K562 (cell line): ENCODE results near the gene TOMM22. TPM values are rescaled to one million over a fixed set of nuclear protein-coding genes. Genes with fewer than 3 reads are reported as not detected.

Experiments used
- ATAC-seq: fragments of 200-7000 bp; cut with Tn5 transposase; 3 replicates; pipeline ENCODE4 v1.9.1; 2020; ENCODE audit warnings: moderate library complexity
- BruUV-seq: library from RNA; stranded (reverse); fragments of 400-500 nt; replicated peaks from 2 replicates; lab custom pipeline; 2021; lab: Mats Ljungman, UMichigan
- CTCF ChIA-PET: fragments of 300-600 bp; formaldehyde crosslinking; extraction: SDS; loops from one replicate; lab custom pipeline; 2021; ENCODE audit warnings: low intra/inter-chr PET ratio; lab: Yijun Ruan, JAX
- POLR2A ChIA-PET: fragments of 300-600, 350-650 bp; sonication (Branson Sonifier 250); formaldehyde crosslinking; extraction: SDS; loops from one replicate; lab custom pipeline; 2021; ENCODE audit warnings: antibody characterized with exemption, inconsistent platforms; lab: Yijun Ruan, JAX
- DNase-seq, 4 experiments: peaks; one replicate each; pipeline versions ENCODE4 v3.0.0 to v3.0.0-alpha.2; 2011 to 2018; ENCODE audit warnings: low spot score in 3 of 4, mixed read lengths in 3 of 4; ENCODE audit errors: extremely low read depth in 1 of 4
- FAIRE-seq: peaks from 2 replicates; lab custom pipeline; 2011; peaks lifted over from hg19 to GRCh38; lab: Jason Lieb, UNC
- H2AFZ ChIP-seq: 2 replicates; pipeline ENCODE4 v1.6.0; 2011; ENCODE audit warnings: low read depth, low read length, control low read depth, inconsistent platforms
- H3K27ac ChIP-seq: fragments of 200-600 bp; 3 replicates; pipeline ENCODE4 v1.8.0; 2011; ENCODE audit warnings: low read depth, mild to moderate bottlenecking, control low read depth, inconsistent platforms, low read length, moderate library complexity, mixed read lengths; ENCODE audit errors: extremely low read depth
- H3K27me3 ChIP-seq, 2 experiments: fragments of 300-600 bp in 1 of 2; 2 replicates in 1 of 2; 3 replicates in 1 of 2; pipeline versions ENCODE4 v1.6.0 to v1.8.0; 2011; ENCODE audit warnings: inconsistent platforms in 2 of 2, low read length in 2 of 2, mild to moderate bottlenecking in 1 of 2, mixed read lengths in 1 of 2, moderate library complexity in 1 of 2; ENCODE audit not compliant: control insufficient read depth in 2 of 2, insufficient read depth in 2 of 2
- H3K36me3 ChIP-seq: fragments of 300-600 bp; 3 replicates; pipeline ENCODE4 v1.8.0; 2011; ENCODE audit warnings: mild to moderate bottlenecking, low read length, inconsistent platforms; ENCODE audit not compliant: control insufficient read depth, insufficient read depth
- H3K4me1 ChIP-seq, 2 experiments: fragments of 200-600 bp in 1 of 2; replicated peaks in 1 of 2; 2 replicates in 1 of 2; 3 replicates in 1 of 2; pipeline versions ENCODE4 v1.5.1 to v1.8.0; 2011; ENCODE audit warnings: inconsistent platforms in 2 of 2, low read length in 2 of 2, mild to moderate bottlenecking in 1 of 2, mixed read lengths in 1 of 2, moderate library complexity in 1 of 2; ENCODE audit not compliant: control insufficient read depth in 2 of 2, insufficient read depth in 2 of 2
- H3K4me2 ChIP-seq: 2 replicates; pipeline ENCODE4 v1.6.1; 2011; ENCODE audit warnings: low read length, control low read depth, inconsistent platforms, mixed read lengths; ENCODE audit not compliant: insufficient read depth
- H3K4me3 ChIP-seq: fragments of 200-600 bp; sonication (generic), shearing (Covaris generic); 2 replicates; pipeline ENCODE4 v1.5.1; 2016; ENCODE audit warnings: control low read depth, inconsistent platforms
- H3K79me2 ChIP-seq: fragments of 200-600 bp; 3 replicates; pipeline ENCODE4 v1.8.0; 2011; ENCODE audit warnings: low read length, inconsistent platforms; ENCODE audit not compliant: control insufficient read depth, insufficient read depth
- H3K9ac ChIP-seq, 2 experiments: 2 replicates each; pipeline versions ENCODE4 v1.6.0 to v1.6.1; 2011; ENCODE audit warnings: low read depth in 2 of 2, low read length in 2 of 2, control low read depth in 1 of 2, inconsistent platforms in 1 of 2, mild to moderate bottlenecking in 1 of 2, mixed read lengths in 1 of 2; ENCODE audit not compliant: insufficient read depth in 1 of 2
- H3K9me1 ChIP-seq: one replicate; pipeline ENCODE4 v1.6.0; 2011; ENCODE audit warnings: inconsistent platforms, mild to moderate bottlenecking, low read length, moderate library complexity; ENCODE audit not compliant: control insufficient read depth, insufficient read depth
- H3K9me3 ChIP-seq: replicated peaks from 2 replicates; pipeline ENCODE4 v1.5.1; 2011; ENCODE audit warnings: low read depth, low read length, inconsistent platforms; ENCODE audit not compliant: control insufficient read depth, insufficient read depth
- H4K20me1 ChIP-seq: replicated peaks from 2 replicates; pipeline ENCODE4 v1.6.1; 2011; ENCODE audit warnings: low read length, inconsistent platforms, mixed read lengths; ENCODE audit not compliant: control insufficient read depth, insufficient read depth
- CREB1 ChIP-seq, 2 experiments: sonication (generic) in 1 of 2; formaldehyde crosslinking in 1 of 2; IDR thresholded peaks; 2 replicates each; pipeline versions ENCODE4 v1.6.1 to v1.8.0; 2012 to 2022; ENCODE audit warnings: inconsistent platforms in 1 of 2, mild to moderate bottlenecking in 1 of 2, missing genetic modification reagents in 1 of 2, moderate library complexity in 1 of 2
- CREB3L1 ChIP-seq: fragments of 450-650 bp; IDR thresholded peaks from 2 replicates; pipeline ENCODE4 v1.6.1; 2014; ENCODE audit warnings: low read depth, mild to moderate bottlenecking, moderate library complexity, borderline replicate concordance
- EHMT2 ChIP-seq: fragments of 450-650 bp; IDR thresholded peaks from 2 replicates; pipeline ENCODE4 v1.6.1; 2018; ENCODE audit warnings: antibody characterized with exemption
- ELF2 ChIP-seq: fragments of 250-450 bp; sonication (Bioruptor Pico); IDR thresholded peaks from 2 replicates; pipeline ENCODE4 v1.5.0; 2021; ENCODE audit warnings: mild to moderate bottlenecking
- GTF2B ChIP-seq: IDR thresholded peaks from 2 replicates; pipeline ENCODE4 v1.6.1; 2011; ENCODE audit not compliant: insufficient read length; ENCODE audit errors: extremely low read depth
- ILF3 ChIP-seq: fragments of 450-650 bp; IDR thresholded peaks from 2 replicates; pipeline ENCODE4 v1.6.1; 2018; ENCODE audit warnings: antibody characterized with exemption, mild to moderate bottlenecking, moderate library complexity, borderline replicate concordance
- IRF2 ChIP-seq: sonication (generic); formaldehyde crosslinking; IDR thresholded peaks from 2 replicates; pipeline ENCODE4 v1.8.1; 2022; ENCODE audit warnings: mild to moderate bottlenecking, missing genetic modification reagents
- KLF16 ChIP-seq: IDR thresholded peaks from 2 replicates; pipeline ENCODE4 v1.6.1; 2016; ENCODE audit warnings: antibody characterized with exemption
- KLF6 ChIP-seq: fragments of 250-450 bp; sonication (Bioruptor Pico); IDR thresholded peaks from 2 replicates; pipeline ENCODE4 v1.4.0; 2020; ENCODE audit warnings: mild to moderate bottlenecking, moderate library complexity, borderline replicate concordance
- MCM5 ChIP-seq: fragments of 450-650 bp; IDR thresholded peaks from 2 replicates; pipeline ENCODE4 v1.6.1; 2016; ENCODE audit warnings: low read depth
- SIN3A ChIP-seq, 2 experiments: fragments of 150-350 bp in 1 of 2; IDR thresholded peaks; 2 replicates each; pipeline ENCODE4 v1.6.1; 2011 to 2016; ENCODE audit warnings: borderline replicate concordance in 2 of 2, low read depth in 2 of 2, low read length in 2 of 2, mild to moderate bottlenecking in 2 of 2, moderate library complexity in 2 of 2; ENCODE audit not compliant: control insufficient read depth in 1 of 2
- TAL1 ChIP-seq: fragments of 450-650 bp; IDR thresholded peaks from 2 replicates; pipeline ENCODE4 v1.6.1; 2016; ENCODE audit warnings: mild to moderate bottlenecking
- ZBTB9 ChIP-seq: fragments of 450-650 bp; formaldehyde crosslinking; IDR thresholded peaks from 2 replicates; pipeline ENCODE4 v1.4.0; 2020; ENCODE audit warnings: mild to moderate bottlenecking, moderate library complexity
- WGBS: fragments of 100-300 bp; shearing (Covaris generic); methylation state at CpG from one replicate; pipeline ENCODE4 v1.1.6; 2016; ENCODE audit warnings: low coverage, mixed read lengths; ENCODE audit not compliant: insufficient coverage; ENCODE audit errors: missing lambda C conversion rate; 5-methylcytosine and 5-hydroxymethylcytosine counted together
- in situ Hi-C: fragments of 300-500 bp; cut with MboI; formaldehyde crosslinking; loops from 4 replicates; pipeline ENCODE4 v1.15.0; 2018; ENCODE audit warnings: inconsistent platforms, mixed read lengths
- intact Hi-C: fragments of 100-400 bp; cut with micrococcal nuclease; formaldehyde crosslinking; loops from 2 replicates; pipeline ENCODE4 v1.14.2; 2022
- polyA plus RNA-seq, 8 experiments: library from polyadenylated mRNA; depleted of rRNA in 4 of 8; stranded (reverse) in 5 of 8; unstranded in 3 of 8; fragments of >200 nt; fragmentation: Nextera tagmentation in 2 of 8; fragmentation: Illumina TruSeq in 1 of 8; extraction: Ambion mirVana in 2 of 8; extraction: Trizol in 1 of 8; gene quantifications; 2 replicates each; pipeline versions ENCODE4 v1.2.1 to v1.2.3, GENCODE V29; 2011 to 2014; ENCODE audit warnings: inconsistent platforms in 1 of 8, missing spikeins in 1 of 8
- total RNA-seq, 7 experiments: library from RNA; depleted of rRNA in 6 of 7; stranded (reverse); fragments of >200 nt in 6 of 7; fragmentation: Illumina TruSeq in 2 of 7; extraction: Trizol in 2 of 7; gene quantifications; 2 replicates each; pipeline versions ENCODE4 v1.2.1 to v1.2.3, GENCODE V29; 2011 to 2021; ENCODE audit warnings: low replicate concordance in 1 of 7

The TOMM22 gene
- total and polyA plus RNA-seq, 9 of the 15 experiments (the other 6 are each of a cell fraction or from before 2014, with no cell fraction given), result 25.8 to 108 (median 73.8) TPM

GRCh38 chr22:38712486-38713207 lies 30.9 kb downstream of the TOMM22 start:
- BruUV-seq, result no TSS peak
- Histone ChIP-seq H3K36me3 (peaks cover 68% of the 10 kb centered on the region; the same call in 2 of the 3 replicates), H3K9ac (peak overlapping the region in 1 of 2 experiments; percentile 54; a peak in 1 of 4 replicates), H4K20me1 (peaks cover 59% of the 10 kb centered on the region), H3K4me3 (no peak overlapping the region), H3K27ac (no peak overlapping the region), H2AFZ (no peak overlapping the region), H3K27me3 (no peaks in the 10 kb centered on the region), H3K9me3 (no peaks in the 10 kb centered on the region), H3K4me2 (peak overlapping the region; percentile 32; the same call in 1 of the 2 replicates), H3K79me2 (peaks cover 89% of the 10 kb centered on the region), H3K9me1 (peaks cover 3% of the 10 kb centered on the region), H3K4me1 (peaks cover 50 to 58% of the 10 kb centered on the region in 2 experiments; a peak in 4 of 5 replicates)
- intact Hi-C loops, result no loop called here
- ChIA-PET CTCF (no interaction called here), POLR2A (interaction anchor here (0.6 to 1.0 kb wide), 3 partner anchors 11 to 109 kb away, joined by 3 read pairs; no protein-coding TSS in a partner anchor)
- no peak for TF ChIP-seq TAL1
- no peak for TF ChIP-seq ZBTB9
- TF ChIP-seq MCM5, result no peak
- no peak for TF ChIP-seq CREB1 (IDR thresholded peaks at IDR 0.05)
- no peak for TF ChIP-seq CREB1 (CRISPR knock-in tag; IDR thresholded peaks at IDR 0.05)
- no peak for TF ChIP-seq ILF3
- no peak for TF ChIP-seq GTF2B
- no peak for TF ChIP-seq IRF2
- no peak for TF ChIP-seq CREB3L1
- no peak for TF ChIP-seq SIN3A (IDR thresholded peaks at IDR 0.05; ENCODE audit: borderline replicate concordance in 2 of 2, control insufficient read depth in 1 of 2, low read depth in 2 of 2, low read length in 2 of 2)
- TF ChIP-seq KLF6 (CRISPR knock-in tag), result no peak
- TF ChIP-seq EHMT2, result no peak
- TF ChIP-seq KLF16, result no peak
- TF ChIP-seq ELF2 (CRISPR knock-in tag), result no peak
- ATAC-seq (no peak), DNase-seq (peak in 1 of 4 experiments; percentile 24), FAIRE-seq (peak; percentile 19)
- WGBS, result 60% methylated on average over 11 of the region's 11 CpGs
- in situ Hi-C loops, result no loop called here
